GM12874 (cell line): ENCODE data around the gene TNFAIP8L3.

Experiments
- TF ChIP-seq, protein P1 (sequence below): IDR thresholded peaks from 2 replicates; pipeline ENCODE4 v1.5.1; 2011; ENCODE audit warnings: low read depth, mild to moderate bottlenecking, control low read depth, low read length, moderate library complexity; ENCODE audit not compliant: insufficient read depth

TNFAIP8L3 gene

GRCh38 chr15:51093488-51093838 lies 1.2 kb downstream of the TNFAIP8L3 start:
- TF ChIP-seq, protein P1, sequence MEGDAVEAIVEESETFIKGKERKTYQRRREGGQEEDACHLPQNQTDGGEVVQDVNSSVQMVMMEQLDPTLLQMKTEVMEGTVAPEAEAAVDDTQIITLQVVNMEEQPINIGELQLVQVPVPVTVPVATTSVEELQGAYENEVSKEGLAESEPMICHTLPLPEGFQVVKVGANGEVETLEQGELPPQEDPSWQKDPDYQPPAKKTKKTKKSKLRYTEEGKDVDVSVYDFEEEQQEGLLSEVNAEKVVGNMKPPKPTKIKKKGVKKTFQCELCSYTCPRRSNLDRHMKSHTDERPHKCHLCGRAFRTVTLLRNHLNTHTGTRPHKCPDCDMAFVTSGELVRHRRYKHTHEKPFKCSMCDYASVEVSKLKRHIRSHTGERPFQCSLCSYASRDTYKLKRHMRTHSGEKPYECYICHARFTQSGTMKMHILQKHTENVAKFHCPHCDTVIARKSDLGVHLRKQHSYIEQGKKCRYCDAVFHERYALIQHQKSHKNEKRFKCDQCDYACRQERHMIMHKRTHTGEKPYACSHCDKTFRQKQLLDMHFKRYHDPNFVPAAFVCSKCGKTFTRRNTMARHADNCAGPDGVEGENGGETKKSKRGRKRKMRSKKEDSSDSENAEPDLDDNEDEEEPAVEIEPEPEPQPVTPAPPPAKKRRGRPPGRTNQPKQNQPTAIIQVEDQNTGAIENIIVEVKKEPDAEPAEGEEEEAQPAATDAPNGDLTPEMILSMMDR = no peak

- TF ChIP-seq, protein P1 = no peak
Measured at GRCh38 chr15:51092480-51093040, 2.1 kb downstream of the TNFAIP8L3 start.

GRCh38 chr15:51090753-51091152 lies 4.0 kb downstream of the TNFAIP8L3 start:
- TF ChIP-seq, protein P1 = no peak

DNA sequence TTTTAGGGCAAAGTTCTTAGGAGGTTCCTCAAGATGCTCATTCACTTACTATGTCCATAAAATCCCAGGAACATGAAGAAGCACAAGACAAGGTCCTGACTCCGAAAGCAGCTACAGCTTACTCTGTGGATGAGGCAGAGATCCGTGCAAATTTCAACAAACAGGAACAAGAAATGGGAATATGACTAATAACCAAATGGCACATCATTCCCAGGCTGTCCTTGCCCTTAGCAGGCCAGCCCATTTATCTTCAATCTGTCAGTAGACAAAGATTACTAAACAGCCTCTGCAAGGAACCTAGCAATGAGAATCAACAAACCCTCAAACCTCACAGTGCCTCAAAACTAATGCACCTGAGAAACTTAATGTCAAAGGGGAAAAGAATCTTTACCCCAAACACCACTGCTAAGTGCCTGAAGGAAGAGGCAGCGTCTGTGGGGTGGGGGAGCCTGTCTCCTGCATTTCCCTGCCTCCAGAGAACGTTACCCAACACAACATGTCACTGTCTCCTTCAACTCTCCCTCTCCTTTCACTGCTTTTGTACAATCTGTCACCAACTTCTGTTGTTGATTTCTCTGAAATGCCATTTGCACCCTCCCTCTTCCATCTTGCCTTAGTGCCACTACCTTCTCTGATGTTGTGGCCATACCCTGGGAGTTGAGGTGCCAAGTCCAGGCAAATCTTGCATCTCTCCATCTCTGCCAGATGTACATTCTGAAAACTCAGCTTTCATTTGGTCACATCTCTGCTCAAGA lies 4.8 kb downstream of the TNFAIP8L3 start:
- TF ChIP-seq, protein P1 = no peak

GRCh38 chr15:51089041-51089440 lies 5.7 kb downstream of the TNFAIP8L3 start:
- TF ChIP-seq, protein P1 = no peak

DNA sequence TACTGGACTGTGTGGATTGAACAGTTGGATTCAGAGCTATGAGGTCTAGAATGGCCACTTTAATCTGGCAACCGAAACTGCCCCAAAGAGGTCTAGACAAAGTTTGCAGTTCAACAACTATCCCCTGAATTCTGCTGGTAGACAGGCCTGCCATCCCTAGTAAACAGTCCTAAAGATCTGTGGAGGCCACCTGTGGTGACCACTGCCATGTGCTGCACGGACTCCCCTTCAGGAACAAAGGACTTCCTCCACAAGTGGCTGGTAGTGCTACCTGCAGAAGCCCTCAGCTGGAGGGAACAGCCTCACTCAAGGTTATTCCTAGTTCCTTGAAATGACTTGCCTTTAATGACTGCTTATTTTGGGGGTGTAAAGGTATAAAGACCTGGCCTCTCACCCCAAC lies 6.1 kb downstream of the TNFAIP8L3 start:
- TF ChIP-seq, protein P1 = no peak

- TF ChIP-seq, protein P1 = no peak
Measured at GRCh38 chr15:51087513-51087912, 7.2 kb downstream of the TNFAIP8L3 start.
